Ectodermal cell (in vitro differentiated cells): Measurements from ENCODE around the gene AGL.
"Not testable (repeated sequence)": the region's sequence is repeated elsewhere in the genome, so short reads cannot be mapped to it uniquely, and the experiment has no call there.

Experiments
- H3K27ac ChIP-seq: 2 replicates; pipeline ENCODE4 v1.7.0; 2013; ENCODE audit warnings: mild to moderate bottlenecking, low read depth, low read length; ENCODE audit not compliant: insufficient read depth, poor library complexity, severe bottlenecking
- H3K27me3 ChIP-seq: 2 replicates; pipeline ENCODE4 v1.7.0; 2013; ENCODE audit warnings: mild to moderate bottlenecking, low read length; ENCODE audit not compliant: insufficient read depth, control insufficient read depth, poor library complexity, severe bottlenecking
- H3K36me3 ChIP-seq: one replicate; pipeline ENCODE4 v1.7.0; 2013; ENCODE audit warnings: low read length; ENCODE audit not compliant: control insufficient read depth, insufficient read depth
- H3K4me1 ChIP-seq: one replicate; pipeline ENCODE4 v1.7.0; 2013; ENCODE audit warnings: low read length; ENCODE audit not compliant: control insufficient read depth, insufficient read depth
- H3K4me3 ChIP-seq: 2 replicates; pipeline ENCODE4 v1.7.0; 2013; ENCODE audit warnings: low read depth, low read length, control low read depth; ENCODE audit not compliant: insufficient read depth
- H3K9me3 ChIP-seq: 2 replicates; pipeline ENCODE4 v1.7.0; 2013; ENCODE audit warnings: mild to moderate bottlenecking, low read length, moderate library complexity; ENCODE audit not compliant: control insufficient read depth
- WGBS, 2 experiments: methylation state at CpG; one replicate each; pipeline ENCODE4 v1.1.7; 2013; ENCODE audit warnings: missing lambda C conversion rate in 2 of 2; 5-methylcytosine and 5-hydroxymethylcytosine counted together

The AGL gene

GRCh38 chr1:99869723-99870122, 19.6 kb downstream of the AGL start:
- H3K4me1 ChIP-seq: no peaks in the 10 kb centered on the region
- H3K27ac ChIP-seq: no peak overlapping the region
- no peaks in the 10 kb centered on the region for H3K27me3 ChIP-seq
- 91 to 97% methylated on average over 4 to 5 of the region's 6 CpGs for WGBS, 2 experiments
- no peaks in the 10 kb centered on the region for H3K36me3 ChIP-seq
- H3K9me3 ChIP-seq: no peaks in the 10 kb centered on the region
- H3K4me3 ChIP-seq: no peak overlapping the region

GRCh38 chr1:99872063-99872462, 21.9 kb downstream of the AGL start:
- no peaks in the 10 kb centered on the region for H3K36me3 ChIP-seq
- WGBS, 2 experiments: 100% methylated on average over 1 of the region's 1 CpG; no CpG with 5 or more reads in 1 of the 2 experiments
- H3K4me1 ChIP-seq: no peaks in the 10 kb centered on the region

GRCh38 chr1:99877568-99877967, 27.4 kb downstream of the AGL start:
- Histone ChIP-seq H3K27ac (no peak overlapping the region), H3K9me3 (no peaks in the 10 kb centered on the region), H3K27me3 (no peaks in the 10 kb centered on the region), H3K4me1 (no peaks in the 10 kb centered on the region), H3K36me3 (no peaks in the 10 kb centered on the region), H3K4me3 (no peak overlapping the region)
- WGBS, 2 experiments: 93 to 97% methylated on average over 3 of the region's 3 CpGs

More at GRCh38 chr1:99872063-99872462, 21.9 kb downstream of the AGL start:
- Histone ChIP-seq H3K9me3 (no peaks in the 10 kb centered on the region), H3K27ac (no peak overlapping the region), H3K4me3 (no peak overlapping the region), H3K27me3 (no peaks in the 10 kb centered on the region)

- WGBS, 2 experiments: 92 to 94% methylated on average over 1 of the region's 1 CpG
- Histone ChIP-seq H3K27me3 (no peaks in the 10 kb centered on the region), H3K27ac (no peak overlapping the region), H3K4me1 (no peaks in the 10 kb centered on the region), H3K36me3 (peaks cover 8% of the 10 kb centered on the region), H3K4me3 (no peak overlapping the region), H3K9me3 (no peaks in the 10 kb centered on the region)
Measured at GRCh38 chr1:99886179-99886578, 36.0 kb downstream of the AGL start.

GRCh38 chr1:99886841-99887240, 36.7 kb downstream of the AGL start:
- Histone ChIP-seq H3K27me3 (no peaks in the 10 kb centered on the region), H3K9me3 (no peaks in the 10 kb centered on the region), H3K36me3 (peaks cover 8% of the 10 kb centered on the region), H3K27ac (no peak overlapping the region), H3K4me1 (no peaks in the 10 kb centered on the region), H3K4me3 (no peak overlapping the region)

- H3K27me3 ChIP-seq: no peaks in the 10 kb centered on the region
- no peaks in the 10 kb centered on the region for H3K4me1 ChIP-seq
- no peak overlapping the region for H3K27ac ChIP-seq
- H3K36me3 ChIP-seq: peaks cover 8% of the 10 kb centered on the region
- WGBS, 2 experiments: 92 to 96% methylated on average over 1 to 2 of the region's 2 CpGs
- no peaks in the 10 kb centered on the region for H3K9me3 ChIP-seq
- no peak overlapping the region for H3K4me3 ChIP-seq
Measured at GRCh38 chr1:99887890-99888289, 37.7 kb downstream of the AGL start.

- Histone ChIP-seq H3K4me1 (no peaks in the 10 kb centered on the region), H3K36me3 (no peaks in the 10 kb centered on the region), H3K27me3 (no peaks in the 10 kb centered on the region), H3K27ac (no peak overlapping the region), H3K4me3 (no peak overlapping the region), H3K9me3 (no peaks in the 10 kb centered on the region)
- 100% methylated on average over 1 of the region's 1 CpG for WGBS, 2 experiments
Measured at GRCh38 chr1:99891997-99892396, 41.8 kb downstream of the AGL start.

GRCh38 chr1:99903278-99903677, 53.1 kb downstream of the AGL start:
- H3K4me1 ChIP-seq, H3K27ac ChIP-seq, H3K4me3 ChIP-seq, H3K9me3 ChIP-seq, H3K36me3 ChIP-seq, H3K27me3 ChIP-seq: not testable (repeated sequence)
- 95 to 99% methylated on average over 3 of the region's 4 CpGs for WGBS, 2 experiments

GRCh38 chr1:99906535-99906934, 56.4 kb downstream of the AGL start:
- no peaks in the 10 kb centered on the region for H3K27me3 ChIP-seq
- no peaks in the 10 kb centered on the region for H3K9me3 ChIP-seq
- H3K4me3 ChIP-seq: no peak overlapping the region
- no peaks in the 10 kb centered on the region for H3K36me3 ChIP-seq
- H3K27ac ChIP-seq: no peak overlapping the region
- H3K4me1 ChIP-seq: no peaks in the 10 kb centered on the region

- Histone ChIP-seq H3K4me3 (no peak overlapping the region), H3K27ac (no peak overlapping the region), H3K27me3 (no peaks in the 10 kb centered on the region), H3K36me3 (no peaks in the 10 kb centered on the region), H3K9me3 (no peaks in the 10 kb centered on the region), H3K4me1 (no peaks in the 10 kb centered on the region)
- 89% methylated on average over 3 of the region's 3 CpGs for WGBS, 2 experiments
Measured at GRCh38 chr1:99917214-99917613, 67.1 kb downstream of the AGL start.

GRCh38 chr1:99919220-99919619, 69.1 kb downstream of the AGL start:
- Histone ChIP-seq H3K4me3 (no peak overlapping the region), H3K36me3 (no peaks in the 10 kb centered on the region), H3K27ac (no peak overlapping the region), H3K27me3 (no peaks in the 10 kb centered on the region), H3K4me1 (no peaks in the 10 kb centered on the region), H3K9me3 (no peaks in the 10 kb centered on the region)
- 96 to 100% methylated on average over 1 of the region's 1 CpG for WGBS, 2 experiments
